GM23338 (cell line): ENCODE measurements around the gene MAGEH1. TPM values are rescaled to one million over a fixed set of nuclear protein-coding genes. Genes with fewer than 3 reads are reported as not detected.
A peak's percentile ranks its signal among the peaks of the same experiment; 100 is the strongest.

Experiments used
- ATAC-seq: fragments of 200-7000 bp; cut with Tn5 transposase; 3 replicates; pipeline ENCODE4 v1.9.1; 2020
- DNase-seq: peaks from one replicate; pipeline ENCODE4 v3.0.0-alpha.2; 2015; ENCODE audit warnings: low spot score
- H2AFZ ChIP-seq: fragments of 200-600 bp; sonication (generic); 2 replicates; pipeline ENCODE4 v1.8.0; 2016; ENCODE audit warnings: antibody characterized with exemption, mild to moderate bottlenecking, moderate library complexity
- H3F3A ChIP-seq: fragments of 200-600 bp; sonication (generic); replicated peaks from 2 replicates; pipeline ENCODE4 v1.8.0; 2017; ENCODE audit warnings: antibody characterized with exemption, mixed run types, low read depth
- H3K27ac ChIP-seq: fragments of 200-600 bp; sonication (generic); 2 replicates; pipeline ENCODE4 v1.6.1; 2016; ENCODE audit warnings: low read depth
- H3K27me3 ChIP-seq: fragments of 200-600 bp; sonication (generic); 2 replicates; pipeline ENCODE4 v1.8.0; 2016; ENCODE audit warnings: mild to moderate bottlenecking, mixed run types, moderate library complexity; ENCODE audit not compliant: insufficient read depth
- H3K36me3 ChIP-seq: fragments of 200-600 bp; sonication (generic); 2 replicates; pipeline ENCODE4 v1.8.0; 2016; ENCODE audit warnings: mild to moderate bottlenecking; ENCODE audit not compliant: insufficient read depth
- H3K4me1 ChIP-seq: fragments of 200-600 bp; sonication (generic); 2 replicates; pipeline ENCODE4 v1.8.0; 2016; ENCODE audit warnings: mild to moderate bottlenecking, moderate library complexity; ENCODE audit not compliant: insufficient read depth
- H3K4me2 ChIP-seq: fragments of 200-600 bp; sonication (generic); 2 replicates; pipeline ENCODE4 v1.7.1; 2017; ENCODE audit warnings: mixed run types
- H3K4me3 ChIP-seq: fragments of 200-600 bp; sonication (generic); 2 replicates; pipeline ENCODE4 v1.6.1; 2016; ENCODE audit warnings: mixed run types
- H3K79me2 ChIP-seq: fragments of 200-600 bp; sonication (generic); replicated peaks from 2 replicates; pipeline ENCODE4 v1.8.0; 2017; ENCODE audit warnings: mild to moderate bottlenecking; ENCODE audit not compliant: insufficient read depth
- H3K9me2 ChIP-seq: fragments of 200-600 bp; sonication (generic); 2 replicates; pipeline ENCODE4 v1.8.0; 2017; ENCODE audit not compliant: insufficient read depth
- H4K20me1 ChIP-seq: fragments of 200-600 bp; sonication (generic); replicated peaks from 2 replicates; pipeline ENCODE4 v1.8.0; 2017; ENCODE audit warnings: mild to moderate bottlenecking; ENCODE audit not compliant: insufficient read depth
- H3K27ac Mint-ChIP-seq: 2 replicates; pipeline ENCODE4 v1.8.0; 2020; ENCODE audit warnings: inconsistent platforms, mild to moderate bottlenecking, moderate library complexity, mixed read lengths
- H3K27me3 Mint-ChIP-seq: 3 replicates; pipeline ENCODE4 v1.8.0; 2022; ENCODE audit warnings: low read depth, mild to moderate bottlenecking, moderate library complexity, mixed read lengths, inconsistent platforms; ENCODE audit not compliant: insufficient read depth, poor library complexity
- H3K36me3 Mint-ChIP-seq: 3 replicates; pipeline ENCODE4 v1.8.0; 2021; ENCODE audit warnings: low read depth, mild to moderate bottlenecking, inconsistent platforms, moderate library complexity, mixed read lengths
- H3K4me1 Mint-ChIP-seq: 3 replicates; pipeline ENCODE4 v1.8.0; 2020; ENCODE audit warnings: mild to moderate bottlenecking, inconsistent platforms, mixed read lengths
- H3K4me3 Mint-ChIP-seq: 3 replicates; pipeline ENCODE4 v1.8.0; 2021; ENCODE audit warnings: moderate library complexity, mild to moderate bottlenecking, inconsistent platforms, mixed read lengths
- H3K9me3 Mint-ChIP-seq: 3 replicates; pipeline ENCODE4 v1.8.0; 2020; ENCODE audit warnings: moderate library complexity, mild to moderate bottlenecking, inconsistent platforms, mixed read lengths
- CREB1 ChIP-seq: fragments of 250-450 bp; sonication (Bioruptor Pico); IDR thresholded peaks from 2 replicates; pipeline ENCODE4 v1.5.0; 2020; ENCODE audit warnings: low read depth, mild to moderate bottlenecking, moderate library complexity
- CTCF ChIP-seq, 2 experiments: fragments of 200-600 bp in 1 of 2; sonication (generic) in 1 of 2; conservative IDR thresholded peaks; 2 replicates each; pipeline versions ENCODE4 v1.5.1 to v1.6.1; 2016 to 2017; ENCODE audit warnings: antibody characterized with exemption in 2 of 2, low read depth in 2 of 2, mild to moderate bottlenecking in 2 of 2, moderate library complexity in 1 of 2
- ETS1 ChIP-seq: IDR thresholded peaks from 2 replicates; pipeline ENCODE4 v1.6.1; 2016; ENCODE audit warnings: antibody characterized with exemption
- EZH2 ChIP-seq: fragments of 200-600 bp; sonication (generic); IDR thresholded peaks from one replicate; pipeline ENCODE4 v1.8.0; 2017; ENCODE audit warnings: antibody characterized with exemption, mild to moderate bottlenecking, low read depth; ENCODE audit not compliant: unreplicated experiment
- NANOG ChIP-seq: IDR thresholded peaks from 2 replicates; pipeline ENCODE4 v1.6.1; 2016; ENCODE audit warnings: antibody characterized with exemption, borderline replicate concordance
- POLR2AphosphoS5 ChIP-seq: IDR thresholded peaks from 2 replicates; pipeline ENCODE4 v1.6.1; 2016; ENCODE audit warnings: antibody characterized with exemption, low read depth
- ZNF114 ChIP-seq: fragments of 250-450 bp; sonication (Bioruptor Pico); IDR thresholded peaks from 2 replicates; pipeline ENCODE4 v1.5.0; 2020; ENCODE audit warnings: mild to moderate bottlenecking, moderate library complexity
- ZNF331 ChIP-seq: fragments of 250-450 bp; sonication (Bioruptor Pico); IDR thresholded peaks from 2 replicates; pipeline ENCODE4 v1.5.0; 2020; ENCODE audit warnings: low read depth, mild to moderate bottlenecking, moderate library complexity
- ZNF462 ChIP-seq: fragments of 250-450 bp; sonication (Bioruptor Pico); IDR thresholded peaks from 2 replicates; pipeline ENCODE4 v1.5.0; 2020; ENCODE audit warnings: mild to moderate bottlenecking, moderate library complexity
- polyA plus RNA-seq: library from polyadenylated mRNA; unstranded; fragments of >200 nt; fragmentation: Nextera tagmentation; extraction: Ambion mirVana; gene quantifications from 2 replicates; pipeline ENCODE4 v1.2.1, GENCODE V29; 2016
- total RNA-seq: library from RNA; depleted of rRNA; stranded (reverse); fragments of >200 nt; shearing (Covaris generic); gene quantifications from 2 replicates; pipeline ENCODE4 v1.2.3, GENCODE V29; 2014

MAGEH1 gene
- total and polyA plus RNA-seq, 2 experiments from 2014 or later: 14.0 to 15.0 TPM

GRCh38 chrX:55490121-55490520 lies 38.2 kb downstream of the MAGEH1 start (continued):
- TF ChIP-seq ZNF462 (CRISPR knock-in tag) (no peak), EZH2 (no peak), POLR2AphosphoS5 (no peak), CTCF (conservative IDR thresholded peaks at IDR 0.05; ENCODE audit: low read depth in 2 of 2) (no peak), ZNF331 (CRISPR knock-in tag) (no peak), CREB1 (no peak), NANOG (no peak)

GRCh38 chrX:55490974-55491373 lies 39.0 kb downstream of the MAGEH1 start:
- Histone ChIP-seq H3K9me2 (no peaks in the 10 kb centered on the region), H3F3A (no peaks in the 10 kb centered on the region), H3K4me2 (0 out of 2 replicates have a peak overlapping the region, but pooled peaks have one; percentile 80), H2AFZ (no peak overlapping the region), H3K4me3 (no peak overlapping the region), H3K79me2 (no peaks in the 10 kb centered on the region), H3K27ac (no peak overlapping the region), H4K20me1 (no peaks in the 10 kb centered on the region), H3K36me3 (no peaks in the 10 kb centered on the region), H3K27me3 (no peaks in the 10 kb centered on the region), H3K4me1 (0 out of 2 replicates have a peak, but pooled peaks cover 6% of the 10 kb centered on the region)
- Mint-ChIP-seq H3K36me3 (peaks cover 9% of the 10 kb centered on the region), H3K4me1 (peaks cover 8% of the 10 kb centered on the region; the same call in 1 of the 3 replicates), H3K4me3 (peak overlapping the region; percentile 97; the same call in 1 of the 3 replicates), H3K9me3 (no peaks in the 10 kb centered on the region), H3K27me3 (no peaks in the 10 kb centered on the region), H3K27ac (no peak overlapping the region)
- no peak for TF ChIP-seq POLR2AphosphoS5
- no peak for TF ChIP-seq ZNF114
- TF ChIP-seq CTCF (conservative IDR thresholded peaks at IDR 0.05; ENCODE audit: low read depth in 2 of 2): no peak
- no peak for TF ChIP-seq ETS1
- no peak for DNase-seq
- ATAC-seq: no peak
